Activated naive CD4-positive, alpha-beta T cell treated with anti-CD3 and anti-CD28 coated beads, Interleukin-2, amount 10 ng/mL, durations not matched to agents 7 days and 5 days (primary cell): ENCODE measurements around the gene SLC28A1.
A peak's percentile ranks its signal among the peaks of the same experiment; 100 is the strongest.
"Not testable (repeated sequence)": the region's sequence is repeated elsewhere in the genome, so short reads cannot be mapped to it uniquely, and the experiment has no call there.

Experiments
- CTCF ChIA-PET: fragments of 350-600 bp; sonication (Branson Sonifier 250); formaldehyde crosslinking; loops from one replicate; lab custom pipeline; 2021; ENCODE audit warnings: antibody characterized with exemption; lab: Charles Lee
- DNase-seq: peaks from one replicate; pipeline ENCODE4 v3.0.0-alpha.2; 2020
- H3K27ac Mint-ChIP-seq: one replicate; pipeline ENCODE4 v1.8.0; 2021; ENCODE audit warnings: mild to moderate bottlenecking, moderate library complexity, mixed read lengths
- H3K27me3 Mint-ChIP-seq: one replicate; pipeline ENCODE4 v1.8.0; 2021; ENCODE audit warnings: mild to moderate bottlenecking, mixed read lengths
- H3K36me3 Mint-ChIP-seq: one replicate; pipeline ENCODE4 v1.8.0; 2021; ENCODE audit warnings: mixed read lengths
- H3K4me1 Mint-ChIP-seq: one replicate; pipeline ENCODE4 v1.8.0; 2021; ENCODE audit warnings: mixed read lengths
- H3K4me3 Mint-ChIP-seq: one replicate; pipeline ENCODE4 v1.8.0; 2021; ENCODE audit warnings: mild to moderate bottlenecking, moderate library complexity, mixed read lengths
- H3K9me3 Mint-ChIP-seq: one replicate; pipeline ENCODE4 v1.8.0; 2021; ENCODE audit warnings: mixed read lengths

Gene SLC28A1, protein sequence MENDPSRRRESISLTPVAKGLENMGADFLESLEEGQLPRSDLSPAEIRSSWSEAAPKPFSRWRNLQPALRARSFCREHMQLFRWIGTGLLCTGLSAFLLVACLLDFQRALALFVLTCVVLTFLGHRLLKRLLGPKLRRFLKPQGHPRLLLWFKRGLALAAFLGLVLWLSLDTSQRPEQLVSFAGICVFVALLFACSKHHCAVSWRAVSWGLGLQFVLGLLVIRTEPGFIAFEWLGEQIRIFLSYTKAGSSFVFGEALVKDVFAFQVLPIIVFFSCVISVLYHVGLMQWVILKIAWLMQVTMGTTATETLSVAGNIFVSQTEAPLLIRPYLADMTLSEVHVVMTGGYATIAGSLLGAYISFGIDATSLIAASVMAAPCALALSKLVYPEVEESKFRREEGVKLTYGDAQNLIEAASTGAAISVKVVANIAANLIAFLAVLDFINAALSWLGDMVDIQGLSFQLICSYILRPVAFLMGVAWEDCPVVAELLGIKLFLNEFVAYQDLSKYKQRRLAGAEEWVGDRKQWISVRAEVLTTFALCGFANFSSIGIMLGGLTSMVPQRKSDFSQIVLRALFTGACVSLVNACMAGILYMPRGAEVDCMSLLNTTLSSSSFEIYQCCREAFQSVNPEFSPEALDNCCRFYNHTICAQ

DNA sequence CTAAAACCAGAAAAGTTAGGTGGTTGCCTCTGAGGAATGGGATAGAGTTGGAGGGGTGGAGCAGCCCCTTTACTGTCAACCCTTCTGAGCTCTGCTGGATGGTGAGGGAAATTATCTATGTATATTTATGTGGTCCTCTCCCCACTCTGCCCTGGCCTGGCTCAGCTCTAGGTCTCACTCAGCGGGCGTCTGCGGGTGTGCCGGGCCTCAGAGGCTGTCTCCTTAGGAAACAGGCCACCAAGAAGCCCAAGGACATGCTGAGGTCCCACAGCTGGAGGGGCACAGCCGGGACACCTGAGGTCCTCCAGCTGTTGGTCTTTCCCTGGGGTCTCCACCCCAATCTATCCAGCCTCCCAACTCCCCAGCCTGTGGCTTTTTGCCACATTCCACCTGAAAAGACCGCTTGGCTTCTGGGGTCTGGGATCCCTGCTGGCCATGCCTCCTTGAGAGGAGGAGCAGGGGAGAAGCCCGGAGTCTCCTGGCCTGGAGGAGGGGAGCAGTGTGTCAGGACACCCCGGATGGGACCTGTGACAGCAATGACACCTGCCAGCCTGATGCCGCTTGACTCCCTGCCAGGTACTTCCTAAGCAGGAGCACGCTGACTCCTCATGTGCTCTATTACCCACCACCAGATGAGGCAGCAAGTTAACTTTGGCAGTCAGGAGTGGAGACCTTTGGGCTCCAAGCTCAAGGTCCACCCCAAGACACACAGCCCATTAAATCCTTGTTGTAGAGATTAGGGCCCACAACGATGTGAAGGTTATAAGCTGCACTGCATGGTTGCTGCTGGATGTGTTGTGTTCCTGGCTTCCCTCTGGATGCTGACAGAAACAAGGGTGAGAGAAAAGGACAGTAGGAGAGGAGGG, at the start of gene SLC28A1:
SLC28A1 (plus strand) TSS at position 747 of the 866 bp plus-strand sequence. CDS start 3,099 bp downstream, outside the sequence.
- H3K4me3 Mint-ChIP-seq: no peak within 1 kb of the TSS
- no peaks in the 10 kb centered on the region for H3K36me3 Mint-ChIP-seq
- no peak within 1 kb of the TSS for H3K27ac Mint-ChIP-seq
- CTCF ChIA-PET: no interaction called here
- H3K4me1 Mint-ChIP-seq: no peaks in the 10 kb centered on the region
- no peak for DNase-seq
- H3K9me3 Mint-ChIP-seq: no peaks in the 10 kb centered on the region
- H3K27me3 Mint-ChIP-seq: peaks cover 18% of the 10 kb centered on the region

DNA sequence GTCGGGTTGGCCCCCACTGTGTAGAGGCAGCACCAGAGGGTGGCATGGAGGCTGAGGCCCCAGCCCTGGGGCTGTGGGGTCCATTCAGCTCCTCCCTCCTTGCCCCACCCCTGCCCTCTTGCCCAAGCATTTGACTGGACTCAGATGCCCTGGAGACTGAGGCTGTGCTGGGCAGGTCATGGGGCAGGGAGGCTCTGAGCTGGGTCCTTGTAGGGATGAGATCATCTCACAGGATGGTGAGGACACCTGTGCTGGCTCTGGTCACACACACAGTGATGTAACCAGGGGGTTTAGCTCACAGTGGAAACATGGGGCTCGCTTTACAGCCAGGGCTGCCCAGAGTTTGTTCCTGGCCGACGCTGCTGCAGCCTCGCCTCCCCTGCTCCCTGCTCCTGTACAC, 49.5 kb upstream of the SLC28A1 start:
- Mint-ChIP-seq H3K27me3 (peaks cover 36% of the 10 kb centered on the region), H3K27ac (no peak overlapping the region), H3K4me1 (no peaks in the 10 kb centered on the region), H3K4me3 (no peak overlapping the region), H3K9me3 (no peaks in the 10 kb centered on the region), H3K36me3 (no peaks in the 10 kb centered on the region)
- no peak for DNase-seq
- CTCF ChIA-PET: interaction anchor here (1.6 to 2.1 kb wide), 2 partner anchors 11 to 13 kb away, joined by 3 to 12 read pairs; no protein-coding TSS in a partner anchor

DNA sequence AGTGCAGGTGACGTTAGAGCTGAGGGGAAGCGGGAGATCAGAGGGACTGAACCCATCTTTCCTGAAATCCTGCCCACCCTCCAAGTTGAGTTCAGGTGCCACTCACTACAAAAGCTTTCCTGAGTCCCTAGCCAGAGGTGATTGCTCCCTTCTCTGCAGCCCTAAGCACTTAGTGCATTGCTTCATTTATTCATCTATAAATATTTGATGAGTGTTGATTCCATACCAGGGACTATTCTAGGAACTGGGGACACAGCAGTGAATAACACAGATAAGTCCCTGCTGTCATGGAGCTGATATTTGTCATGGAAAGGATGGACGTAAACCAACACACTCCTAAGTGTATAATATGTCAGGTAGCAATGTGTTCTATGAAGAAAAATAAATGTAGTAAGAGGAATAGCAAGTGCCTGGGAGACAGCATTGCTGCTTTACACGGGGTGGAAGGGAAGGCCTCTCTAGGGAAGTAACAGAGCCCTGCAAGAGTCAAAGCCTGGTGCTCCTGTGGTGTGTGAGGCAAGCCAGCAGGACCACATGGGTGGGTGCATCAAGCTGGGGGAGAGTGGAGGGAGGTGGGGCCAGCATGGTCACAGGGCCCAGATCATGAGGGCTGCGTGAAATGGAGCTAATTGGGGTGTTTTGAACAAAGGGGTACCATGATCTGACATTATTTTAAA, 48.7 kb upstream of the SLC28A1 start:
- CTCF ChIA-PET: interaction anchor here (1.9 kb wide), 1 partner anchor 9 kb away, joined by 6 read pairs; no protein-coding TSS in a partner anchor
- Mint-ChIP-seq H3K4me3 (no peak overlapping the region), H3K4me1 (no peaks in the 10 kb centered on the region), H3K27me3 (peaks cover 30% of the 10 kb centered on the region), H3K27ac (no peak overlapping the region), H3K9me3 (no peaks in the 10 kb centered on the region), H3K36me3 (no peaks in the 10 kb centered on the region)
- DNase-seq: no peak

GRCh38 chr15:84836844-84837243, 47.6 kb upstream of the SLC28A1 start:
- Mint-ChIP-seq H3K4me3 (no peak overlapping the region), H3K36me3 (no peaks in the 10 kb centered on the region), H3K27me3 (peaks cover 24% of the 10 kb centered on the region), H3K27ac (no peak overlapping the region), H3K4me1 (no peaks in the 10 kb centered on the region), H3K9me3 (no peaks in the 10 kb centered on the region)
- no peak for DNase-seq
- CTCF ChIA-PET: interaction anchor here (0.5 to 1.9 kb wide), 5 partner anchors 8 to 243 kb away, joined by 3 to 6 read pairs (median 3); no protein-coding TSS in a partner anchor

GRCh38 chr15:84839714-84840113, 44.7 kb upstream of the SLC28A1 start:
- Mint-ChIP-seq H3K36me3 (no peaks in the 10 kb centered on the region), H3K27me3 (peaks cover 19% of the 10 kb centered on the region), H3K4me3 (no peak overlapping the region), H3K9me3 (no peaks in the 10 kb centered on the region), H3K4me1 (no peaks in the 10 kb centered on the region), H3K27ac (no peak overlapping the region)
- no peak for DNase-seq
- CTCF ChIA-PET: no interaction called here

DNA sequence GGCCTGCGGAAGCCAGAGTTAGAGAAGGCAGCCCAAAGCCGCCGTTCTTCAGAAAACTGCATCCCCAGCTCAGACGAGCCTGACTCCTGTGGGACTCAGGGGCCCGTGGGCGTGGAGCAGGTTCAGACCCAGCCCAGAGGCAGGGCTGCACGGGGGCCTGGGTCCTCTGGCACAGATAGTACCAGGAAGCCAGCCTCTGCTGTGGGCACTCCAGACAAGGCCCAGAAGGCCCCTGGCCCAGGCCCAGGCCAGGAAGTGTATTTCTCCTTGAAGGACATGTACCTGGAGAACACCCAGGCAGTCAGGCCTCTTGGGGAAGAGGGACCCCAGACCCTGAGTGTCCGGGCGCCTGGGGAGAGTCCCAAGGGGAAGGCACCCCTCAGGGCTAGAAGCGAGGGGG, 44.2 kb upstream of the SLC28A1 start:
- Mint-ChIP-seq H3K36me3 (no peaks in the 10 kb centered on the region), H3K4me1 (no peaks in the 10 kb centered on the region), H3K27ac (no peak overlapping the region), H3K9me3 (no peaks in the 10 kb centered on the region), H3K4me3 (no peak overlapping the region), H3K27me3 (peaks cover 17% of the 10 kb centered on the region)
- DNase-seq: no peak
- CTCF ChIA-PET: no interaction called here

- no peak for DNase-seq
- CTCF ChIA-PET: no interaction called here
These were observed 43.6 kb upstream of the SLC28A1 start for GRCh38 chr15:84840741-84841429.

GRCh38 chr15:84842781-84843180, 41.7 kb upstream of the SLC28A1 start:
- CTCF ChIA-PET: no interaction called here
- H3K36me3 Mint-ChIP-seq: peaks cover 6% of the 10 kb centered on the region
- peaks cover 10% of the 10 kb centered on the region for H3K9me3 Mint-ChIP-seq
- peaks cover 10% of the 10 kb centered on the region for H3K27me3 Mint-ChIP-seq
- no peak for DNase-seq
- no peak overlapping the region for H3K4me3 Mint-ChIP-seq
- no peak overlapping the region for H3K27ac Mint-ChIP-seq
- H3K4me1 Mint-ChIP-seq: no peaks in the 10 kb centered on the region

More at GRCh38 chr15:84840741-84841429, 43.6 kb upstream of the SLC28A1 start:
- Mint-ChIP-seq H3K9me3 (no peaks in the 10 kb centered on the region), H3K36me3 (no peaks in the 10 kb centered on the region), H3K4me1 (no peaks in the 10 kb centered on the region), H3K27ac (no peak overlapping the region), H3K27me3 (peaks cover 16% of the 10 kb centered on the region), H3K4me3 (no peak overlapping the region)

GRCh38 chr15:84844964-84845363, 39.5 kb upstream of the SLC28A1 start:
- H3K9me3 Mint-ChIP-seq: peaks cover 10% of the 10 kb centered on the region
- no peak for DNase-seq
- CTCF ChIA-PET: interaction anchor here (0.7 to 2.5 kb wide), 9 partner anchors 8 to 324 kb away, joined by 3 to 12 read pairs (median 4); no protein-coding TSS in a partner anchor
- H3K4me3 Mint-ChIP-seq: no peak overlapping the region
- H3K36me3 Mint-ChIP-seq: peaks cover 7% of the 10 kb centered on the region
- no peaks in the 10 kb centered on the region for H3K4me1 Mint-ChIP-seq
- peaks cover 15% of the 10 kb centered on the region for H3K27me3 Mint-ChIP-seq
- no peak overlapping the region for H3K27ac Mint-ChIP-seq

DNA sequence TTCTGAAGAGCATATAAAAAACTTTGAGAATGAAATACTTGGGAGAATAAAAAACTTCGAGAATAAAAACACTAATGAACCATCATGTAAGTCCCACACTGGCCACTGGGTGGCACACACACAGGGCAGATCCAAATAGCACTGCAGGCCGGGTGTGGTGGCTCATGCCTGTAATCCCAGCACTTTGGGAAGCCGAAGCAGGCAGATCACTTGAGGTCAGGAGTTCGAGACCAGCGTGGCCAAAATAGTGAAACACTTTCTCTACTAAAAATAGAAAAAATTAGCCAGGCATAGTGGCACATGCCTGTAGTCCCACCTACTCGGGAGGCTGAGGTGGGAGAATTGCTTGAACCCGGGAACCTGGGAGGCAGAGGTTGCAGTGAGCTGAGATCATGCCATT, 38.8 kb upstream of the SLC28A1 start:
- DNase-seq: peak; percentile 60
- CTCF ChIA-PET: interaction anchor here (0.7 to 2.5 kb wide), 10 partner anchors 8 to 323 kb away, joined by 3 to 12 read pairs (median 4); no protein-coding TSS in a partner anchor
- not testable (repeated sequence) for H3K4me1 Mint-ChIP-seq, H3K36me3 Mint-ChIP-seq, H3K27ac Mint-ChIP-seq, H3K9me3 Mint-ChIP-seq, H3K4me3 Mint-ChIP-seq
- peaks cover 15% of the 10 kb centered on the region for H3K27me3 Mint-ChIP-seq

- Mint-ChIP-seq H3K27ac (no peak overlapping the region), H3K27me3 (peaks cover 11% of the 10 kb centered on the region), H3K36me3 (peaks cover 7% of the 10 kb centered on the region), H3K4me1 (no peaks in the 10 kb centered on the region), H3K4me3 (no peak overlapping the region), H3K9me3 (peaks cover 10% of the 10 kb centered on the region)
- CTCF ChIA-PET: interaction anchor here (0.7 to 2.5 kb wide), 3 partner anchors 12 to 82 kb away, joined by 3 to 12 read pairs (median 4); no protein-coding TSS in a partner anchor
- no peak for DNase-seq
These were observed 38.2 kb upstream of the SLC28A1 start for GRCh38 chr15:84846269-84846668.

- no peak overlapping the region for H3K4me3 Mint-ChIP-seq
- peaks cover 9% of the 10 kb centered on the region for H3K27me3 Mint-ChIP-seq
- H3K36me3 Mint-ChIP-seq: peaks cover 7% of the 10 kb centered on the region
- CTCF ChIA-PET: no interaction called here
- no peaks in the 10 kb centered on the region for H3K4me1 Mint-ChIP-seq
- peaks cover 10% of the 10 kb centered on the region for H3K9me3 Mint-ChIP-seq
- no peak overlapping the region for H3K27ac Mint-ChIP-seq
- no peak for DNase-seq
These were observed 37.1 kb upstream of the SLC28A1 start for GRCh38 chr15:84847382-84847781.

GRCh38 chr15:84852212-84852611, 32.2 kb upstream of the SLC28A1 start:
- H3K36me3 Mint-ChIP-seq: peaks cover 1% of the 10 kb centered on the region
- CTCF ChIA-PET: no interaction called here

More at GRCh38 chr15:84852212-84852611, 32.2 kb upstream of the SLC28A1 start:
- no peaks in the 10 kb centered on the region for H3K4me1 Mint-ChIP-seq
- no peak overlapping the region for H3K4me3 Mint-ChIP-seq
- peaks cover 1% of the 10 kb centered on the region for H3K9me3 Mint-ChIP-seq
- DNase-seq: no peak
- no peak overlapping the region for H3K27ac Mint-ChIP-seq
- peaks cover 4% of the 10 kb centered on the region for H3K27me3 Mint-ChIP-seq
